Loucy (cell line): Measurements from ENCODE around the gene SMURF1.

Experiments
- H2AFZ ChIP-seq: fragments of 200-600 bp; sonication (generic); 2 replicates; pipeline ENCODE4 v1.6.0; 2016; ENCODE audit warnings: antibody characterized with exemption, mild to moderate bottlenecking, low read length, moderate library complexity
- H3F3A ChIP-seq: fragments of 200-600 bp; 2 replicates; pipeline ENCODE4 v1.6.0; 2016; ENCODE audit warnings: antibody characterized with exemption, low read depth, mild to moderate bottlenecking
- H3K27me3 ChIP-seq: fragments of 200-600 bp; sonication (generic); 2 replicates; pipeline ENCODE4 v1.6.1; 2014; ENCODE audit warnings: low read length, mild to moderate bottlenecking; ENCODE audit not compliant: insufficient read depth, poor library complexity, severe bottlenecking
- H3K36me3 ChIP-seq: fragments of 200-600 bp; sonication (generic); 2 replicates; pipeline ENCODE4 v1.6.1; 2016; ENCODE audit warnings: low read length; ENCODE audit not compliant: insufficient read depth
- H3K4me1 ChIP-seq: fragments of 200-600 bp; sonication (generic); 2 replicates; pipeline ENCODE4 v1.5.1; 2014; ENCODE audit warnings: low read length, mild to moderate bottlenecking; ENCODE audit not compliant: insufficient read depth, poor library complexity, severe bottlenecking
- H3K4me2 ChIP-seq: fragments of 200-600 bp; sonication (generic); 2 replicates; pipeline ENCODE4 v1.6.0; 2014; ENCODE audit warnings: antibody characterized with exemption, low read length, low read depth, mild to moderate bottlenecking; ENCODE audit not compliant: poor library complexity, severe bottlenecking
- H3K4me3 ChIP-seq: fragments of 200-600 bp; sonication (generic); 2 replicates; pipeline ENCODE4 v1.5.1; 2014; ENCODE audit warnings: low read length, mild to moderate bottlenecking, mixed read lengths; ENCODE audit not compliant: poor library complexity, severe bottlenecking
- H3K79me2 ChIP-seq: fragments of 200-600 bp; sonication (generic); 2 replicates; pipeline ENCODE4 v1.6.1; 2014; ENCODE audit warnings: low read length; ENCODE audit not compliant: insufficient read depth
- H3K9ac ChIP-seq: fragments of 200-600 bp; sonication (generic); 2 replicates; pipeline ENCODE4 v1.6.0; 2014; ENCODE audit warnings: mild to moderate bottlenecking, low read depth, low read length, moderate library complexity; ENCODE audit not compliant: poor library complexity, severe bottlenecking
- H3K9me2 ChIP-seq: fragments of 200-600 bp; sonication (generic); replicated peaks from 2 replicates; pipeline ENCODE4 v1.6.1; 2016; ENCODE audit warnings: low read depth, low read length, mixed read lengths
- H3K9me3 ChIP-seq: fragments of 200-600 bp; sonication (generic); 2 replicates; pipeline ENCODE4 v1.6.1; 2014; ENCODE audit warnings: mild to moderate bottlenecking, antibody characterized with exemption, low read length, low read depth; ENCODE audit not compliant: insufficient read depth
- H4K20me1 ChIP-seq: fragments of 200-600 bp; sonication (generic); 2 replicates; pipeline ENCODE4 v1.6.0; 2014; ENCODE audit warnings: antibody characterized with exemption, low read length, mild to moderate bottlenecking; ENCODE audit not compliant: insufficient read depth, poor library complexity, severe bottlenecking
- CTCF ChIP-seq: fragments of 200-600 bp; sonication (generic); conservative IDR thresholded peaks from 2 replicates; pipeline ENCODE4 v1.5.1; 2014; ENCODE audit warnings: mild to moderate bottlenecking, antibody characterized with exemption, low read length
- EZH2phosphoT487 ChIP-seq: fragments of 200-600 bp; IDR thresholded peaks from 2 replicates; pipeline ENCODE4 v1.6.1; 2018; ENCODE audit warnings: antibody characterized with exemption, mild to moderate bottlenecking, moderate library complexity, borderline replicate concordance

Gene SMURF1

GRCh38 chr7:99008181-99008631, 135.7 kb downstream of the SMURF1 start:
- Histone ChIP-seq H3K27me3 (no peaks in the 10 kb centered on the region), H4K20me1 (no peaks in the 10 kb centered on the region), H3K4me1 (no peaks in the 10 kb centered on the region)

GRCh38 chr7:99006739-99007424, 137.0 kb downstream of the SMURF1 start:
- no peak overlapping the region for H3K4me2 ChIP-seq
- H3K9me3 ChIP-seq, result no peaks in the 10 kb centered on the region
- H3K27me3 ChIP-seq, result no peaks in the 10 kb centered on the region
- no peaks in the 10 kb centered on the region for H3K4me1 ChIP-seq
- H4K20me1 ChIP-seq, result no peaks in the 10 kb centered on the region
- peaks cover 85% of the 10 kb centered on the region; the same call in 1 of the 2 replicates for H3K36me3 ChIP-seq
- no peak overlapping the region for H3K9ac ChIP-seq
- H3K4me3 ChIP-seq, result no peak overlapping the region
- H2AFZ ChIP-seq, result no peak overlapping the region
- TF ChIP-seq CTCF, result no peak
- H3K79me2 ChIP-seq, result no peaks in the 10 kb centered on the region
- H3F3A ChIP-seq, result no peaks in the 10 kb centered on the region
- H3K9me2 ChIP-seq, result no peaks in the 10 kb centered on the region

More at GRCh38 chr7:99008181-99008631, 135.7 kb downstream of the SMURF1 start:
- H3F3A ChIP-seq, result no peaks in the 10 kb centered on the region
- H3K9me3 ChIP-seq, result no peaks in the 10 kb centered on the region
- no peak overlapping the region for H3K4me2 ChIP-seq
- no peak overlapping the region for H3K4me3 ChIP-seq
- no peak overlapping the region for H3K9ac ChIP-seq
- peaks cover 86% of the 10 kb centered on the region; the same call in 1 of the 2 replicates for H3K36me3 ChIP-seq
- H3K9me2 ChIP-seq, result no peaks in the 10 kb centered on the region
- H2AFZ ChIP-seq, result no peak overlapping the region
- no peak for TF ChIP-seq CTCF
- TF ChIP-seq EZH2phosphoT487, result no peak
- H3K79me2 ChIP-seq, result no peaks in the 10 kb centered on the region

- Histone ChIP-seq H3K79me2 (no peaks in the 10 kb centered on the region), H3K9me2 (no peaks in the 10 kb centered on the region), H3K36me3 (peaks cover 82% of the 10 kb centered on the region; the same call in 1 of the 2 replicates), H3K4me1 (no peaks in the 10 kb centered on the region), H4K20me1 (no peaks in the 10 kb centered on the region), H3K4me2 (no peak overlapping the region), H3K4me3 (no peak overlapping the region), H2AFZ (no peak overlapping the region), H3K27me3 (no peaks in the 10 kb centered on the region), H3K9me3 (no peaks in the 10 kb centered on the region), H3K9ac (no peak overlapping the region), H3F3A (no peaks in the 10 kb centered on the region)
- TF ChIP-seq CTCF (no peak), EZH2phosphoT487 (no peak)
These were observed 138.1 kb downstream of the SMURF1 start for GRCh38 chr7:99005776-99006175.
